HepG2 (cell line): ENCODE results near the gene SERINC4. TPM values are rescaled to one million over a fixed set of nuclear protein-coding genes. Genes with fewer than 3 reads are reported as not detected.

Experiments
- ADNP ChIP-seq: sonication (generic); formaldehyde crosslinking; IDR thresholded peaks from 2 replicates; pipeline ENCODE4 v1.4.0; 2020; ENCODE audit warnings: missing genetic modification reagents
- BORCS8-MEF2B ChIP-seq: sonication (generic); formaldehyde crosslinking; IDR thresholded peaks from 2 replicates; pipeline ENCODE4 v1.8.0; 2022; ENCODE audit warnings: mild to moderate bottlenecking, missing genetic modification reagents
- CAMTA2 ChIP-seq: sonication (generic); formaldehyde crosslinking; IDR thresholded peaks from 2 replicates; pipeline ENCODE4 v1.4.0; 2020; ENCODE audit warnings: mild to moderate bottlenecking, missing genetic modification reagents, borderline replicate concordance
- KDM3A ChIP-seq: IDR thresholded peaks from 2 replicates; pipeline ENCODE4 v1.6.1; 2018; ENCODE audit warnings: low read depth, missing compliant biosample characterization
- MED8 ChIP-seq: sonication (generic); formaldehyde crosslinking; IDR thresholded peaks from 2 replicates; pipeline ENCODE4 v1.8.1; 2023; ENCODE audit warnings: mild to moderate bottlenecking, missing genetic modification reagents; ENCODE audit not compliant: insufficient replicate concordance
- NFKBIZ ChIP-seq: IDR thresholded peaks from 2 replicates; pipeline ENCODE4 v1.6.1; 2018; ENCODE audit warnings: missing genetic modification reagents, missing compliant biosample characterization
- NONO ChIP-seq, 2 experiments: fragments of 450-650 bp in 1 of 2; sonication (generic) in 1 of 2; formaldehyde crosslinking in 1 of 2; IDR thresholded peaks in 1 of 2; conservative IDR thresholded peaks in 1 of 2; 2 replicates each; pipeline versions ENCODE4 v1.6.1 to v1.8.0; 2017 to 2022; ENCODE audit warnings: mild to moderate bottlenecking in 1 of 2, missing genetic modification reagents in 1 of 2, moderate library complexity in 1 of 2
- ZBTB20 ChIP-seq: sonication (generic); formaldehyde crosslinking; IDR thresholded peaks from 2 replicates; pipeline ENCODE4 v1.8.1; 2023; ENCODE audit warnings: missing genetic modification reagents, low read depth, mild to moderate bottlenecking, borderline replicate concordance
- ZFP1 ChIP-seq: IDR thresholded peaks from 2 replicates; pipeline ENCODE4 v1.6.1; 2016
- ZFP37 ChIP-seq: sonication (generic); formaldehyde crosslinking; IDR thresholded peaks from 2 replicates; pipeline ENCODE4 v1.4.0; 2020; ENCODE audit warnings: missing genetic modification reagents, borderline replicate concordance
- ZFY ChIP-seq: sonication (generic); formaldehyde crosslinking; IDR thresholded peaks from 2 replicates; pipeline ENCODE4 v1.4.0; 2020; ENCODE audit warnings: missing genetic modification reagents
- ZMYM3 ChIP-seq: sonication (generic); formaldehyde crosslinking; IDR thresholded peaks from 2 replicates; pipeline ENCODE4 v1.5.1; 2020; ENCODE audit warnings: mild to moderate bottlenecking, missing genetic modification reagents
- ZNF138 ChIP-seq: sonication (generic); formaldehyde crosslinking; IDR thresholded peaks from 2 replicates; pipeline ENCODE4 v1.5.0; 2020; ENCODE audit warnings: mild to moderate bottlenecking, low read depth, missing genetic modification reagents
- ZNF274 ChIP-seq: sonication (generic); formaldehyde crosslinking; IDR thresholded peaks from 2 replicates; pipeline ENCODE4 v1.5.1; 2020; ENCODE audit warnings: mild to moderate bottlenecking, missing genetic modification reagents
- ZNF546 ChIP-seq: sonication (generic); formaldehyde crosslinking; conservative IDR thresholded peaks from 2 replicates; pipeline ENCODE4 v1.8.1; 2023; ENCODE audit warnings: mild to moderate bottlenecking, missing genetic modification reagents
- ZNF563 ChIP-seq: sonication (generic); formaldehyde crosslinking; IDR thresholded peaks from 2 replicates; pipeline ENCODE4 v1.8.0; 2022; ENCODE audit warnings: mild to moderate bottlenecking, moderate library complexity, missing genetic modification reagents
- ZNF629 ChIP-seq: sonication (generic); formaldehyde crosslinking; conservative IDR thresholded peaks from 2 replicates; pipeline ENCODE4 v1.5.0; 2020; ENCODE audit warnings: missing genetic modification reagents
- ZNF772 ChIP-seq: sonication (generic); formaldehyde crosslinking; IDR thresholded peaks from 2 replicates; pipeline ENCODE4 v1.5.0; 2020; ENCODE audit warnings: mild to moderate bottlenecking, missing genetic modification reagents
- ZNF788 ChIP-seq: sonication (generic); formaldehyde crosslinking; IDR thresholded peaks from 2 replicates; pipeline ENCODE4 v1.5.0; 2020; ENCODE audit warnings: mild to moderate bottlenecking, missing genetic modification reagents, borderline replicate concordance
- ZNF839 ChIP-seq: sonication (generic); formaldehyde crosslinking; IDR thresholded peaks from 2 replicates; pipeline ENCODE4 v1.4.0; 2020; ENCODE audit warnings: missing genetic modification reagents, mild to moderate bottlenecking, borderline replicate concordance
- ZNF879 ChIP-seq: sonication (generic); formaldehyde crosslinking; IDR thresholded peaks from 2 replicates; pipeline ENCODE4 v1.8.1; 2023; ENCODE audit warnings: missing genetic modification reagents
- ZSCAN25 ChIP-seq: sonication (generic); formaldehyde crosslinking; IDR thresholded peaks from 2 replicates; pipeline ENCODE4 v1.8.0; 2022; ENCODE audit warnings: mild to moderate bottlenecking, missing genetic modification reagents
- polyA plus RNA-seq, 8 experiments: library from polyadenylated mRNA; depleted of rRNA in 3 of 8; stranded (reverse) in 7 of 8; unstranded in 1 of 8; fragments of >200 nt; fragmentation: Illumina TruSeq in 4 of 8; extraction: Trizol in 4 of 8; gene quantifications; 2 replicates each; pipeline versions ENCODE4 v1.2.1 to v1.2.3, GENCODE V29; 2011 to 2016; ENCODE audit warnings: low read depth in 4 of 8, missing spikeins in 1 of 8, mixed read lengths in 1 of 8; ENCODE audit not compliant: insufficient read depth in 1 of 8
- total RNA-seq, 5 experiments: library from RNA; depleted of rRNA; stranded (reverse); fragments of >200 nt; fragmentation: Illumina TruSeq; extraction: Trizol; gene quantifications; 2 replicates each; pipeline ENCODE4 v1.2.3, GENCODE V29; 2016; ENCODE audit warnings: low read depth in 1 of 5
- TF ChIP-seq, protein P1 (sequence below): IDR thresholded peaks from 2 replicates; pipeline ENCODE4 v1.6.1; 2016; ENCODE audit warnings: low read depth, control low read depth
- TF ChIP-seq, protein P2 (sequence below): sonication (generic); IDR thresholded peaks from 2 replicates; pipeline ENCODE4 v1.6.1; 2016; ENCODE audit warnings: low read depth, borderline replicate concordance

SERINC4 gene
- total and polyA plus RNA-seq, 2 of the 13 experiments (the other 11 are each of a cell fraction or from before 2014, with no cell fraction given) = not detected

DNA sequence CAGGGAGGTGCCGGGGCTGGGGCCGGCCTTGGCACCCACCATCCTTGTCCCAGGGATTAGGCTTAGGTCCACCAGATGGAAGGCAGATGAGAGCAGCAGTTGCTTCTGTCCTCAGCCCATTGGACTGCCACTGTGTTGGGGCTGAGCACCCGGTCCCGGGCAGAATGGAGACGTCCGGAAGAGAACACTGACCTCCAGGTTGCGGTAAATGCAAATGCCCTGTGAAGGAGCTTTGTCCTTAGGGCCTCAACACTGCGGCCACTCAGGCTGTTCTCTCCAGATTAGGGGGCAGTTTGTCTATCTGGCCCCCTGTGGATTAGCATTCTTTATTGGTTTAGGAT lies at the start of gene SERINC4 (continued):
- TF ChIP-seq ZNF772 (CRISPR knock-in tag) = 0 out of 2 replicates have a peak, but pooled peaks have one; percentile 11
- TF ChIP-seq BORCS8-MEF2B = no peak
- no peak for TF ChIP-seq NFKBIZ (CRISPR knock-in tag)
- no peak for TF ChIP-seq NONO (IDR thresholded peaks at IDR 0.05)
- no peak for TF ChIP-seq NONO (CRISPR knock-in tag; conservative IDR thresholded peaks at IDR 0.05)
- TF ChIP-seq, protein P1, sequence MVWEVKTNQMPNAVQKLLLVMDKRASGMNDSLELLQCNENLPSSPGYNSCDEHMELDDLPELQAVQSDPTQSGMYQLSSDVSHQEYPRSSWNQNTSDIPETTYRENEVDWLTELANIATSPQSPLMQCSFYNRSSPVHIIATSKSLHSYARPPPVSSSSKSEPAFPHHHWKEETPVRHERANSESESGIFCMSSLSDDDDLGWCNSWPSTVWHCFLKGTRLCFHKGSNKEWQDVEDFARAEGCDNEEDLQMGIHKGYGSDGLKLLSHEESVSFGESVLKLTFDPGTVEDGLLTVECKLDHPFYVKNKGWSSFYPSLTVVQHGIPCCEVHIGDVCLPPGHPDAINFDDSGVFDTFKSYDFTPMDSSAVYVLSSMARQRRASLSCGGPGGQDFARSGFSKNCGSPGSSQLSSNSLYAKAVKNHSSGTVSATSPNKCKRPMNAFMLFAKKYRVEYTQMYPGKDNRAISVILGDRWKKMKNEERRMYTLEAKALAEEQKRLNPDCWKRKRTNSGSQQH = no peak
- TF ChIP-seq MED8 (CRISPR knock-in tag) = no peak
- no peak for TF ChIP-seq ZBTB20 (CRISPR knock-in tag)
- TF ChIP-seq ZNF563 (CRISPR knock-in tag) = no peak
- no peak for TF ChIP-seq ZFP37
- no peak for TF ChIP-seq ZSCAN25 (CRISPR knock-in tag)
- 0 out of 2 replicates have a peak, but pooled peaks have one; percentile 19 for TF ChIP-seq ZNF274 (CRISPR knock-in tag)
- no peak for TF ChIP-seq ZNF546
- 0 out of 2 replicates have a peak, but pooled peaks have one; percentile 3 for TF ChIP-seq ZFP1
- peak; percentile 9; the same call in 1 of the 2 replicates for TF ChIP-seq ZNF138 (CRISPR knock-in tag)
- TF ChIP-seq ZMYM3 (CRISPR knock-in tag) = no peak
- TF ChIP-seq ZNF788 = 0 out of 2 replicates have a peak, but pooled peaks have one; percentile 2
- TF ChIP-seq KDM3A (CRISPR knock-in tag) = no peak
- no peak for TF ChIP-seq ZNF879
- TF ChIP-seq ZNF629 (CRISPR knock-in tag) = no peak
- TF ChIP-seq, protein P2, sequence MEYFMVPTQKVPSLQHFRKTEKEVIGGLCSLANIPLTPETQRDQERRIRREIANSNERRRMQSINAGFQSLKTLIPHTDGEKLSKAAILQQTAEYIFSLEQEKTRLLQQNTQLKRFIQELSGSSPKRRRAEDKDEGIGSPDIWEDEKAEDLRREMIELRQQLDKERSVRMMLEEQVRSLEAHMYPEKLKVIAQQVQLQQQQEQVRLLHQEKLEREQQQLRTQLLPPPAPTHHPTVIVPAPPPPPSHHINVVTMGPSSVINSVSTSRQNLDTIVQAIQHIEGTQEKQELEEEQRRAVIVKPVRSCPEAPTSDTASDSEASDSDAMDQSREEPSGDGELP = no peak
- no peak for TF ChIP-seq ADNP
- 0 out of 2 replicates have a peak, but pooled peaks have one; percentile 2 for TF ChIP-seq ZFY (CRISPR knock-in tag)
- TF ChIP-seq CAMTA2 (CRISPR knock-in tag) = no peak
- TF ChIP-seq ZNF839 = no peak
- TF ChIP-seq, all 625 proteins: peak for 8
